Cerebellar cortex (tissue), 1 donor: ENCODE measurements around the gene SLC35G1.

ENCODE experiments used
- DNase-seq: peaks from one replicate; pipeline ENCODE4 v3.0.0-alpha.2; 2015; ENCODE audit warnings: low spot score

Gene SLC35G1

GRCh38 chr10:93879273-93879672 is 14.5 kb upstream of the SLC35G1 start:
- no peak for DNase-seq

GRCh38 chr10:93894516-93895378 is 969 bp downstream of the SLC35G1 start:
- peak; percentile 24 for DNase-seq

GRCh38 chr10:93897070-93897780 is 3.4 kb downstream of the SLC35G1 start:
- DNase-seq = no peak

GRCh38 chr10:93899109-93899508 is 5.3 kb downstream of the SLC35G1 start:
- no peak for DNase-seq

- DNase-seq = no peak
Observed at GRCh38 chr10:93903051-93903450, 9.3 kb downstream of the SLC35G1 start.

GRCh38 chr10:93904901-93905300 is 11.1 kb downstream of the SLC35G1 start:
- DNase-seq = no peak

GRCh38 chr10:93907059-93907458 is 13.3 kb downstream of the SLC35G1 start:
- DNase-seq = no peak

- no peak for DNase-seq
Observed at GRCh38 chr10:93911866-93912265, 18.1 kb downstream of the SLC35G1 start.

- no peak for DNase-seq
Observed at GRCh38 chr10:93912444-93912843, 18.7 kb downstream of the SLC35G1 start.

- no peak for DNase-seq
Observed at GRCh38 chr10:93913706-93914105, 19.9 kb downstream of the SLC35G1 start.

GRCh38 chr10:93915598-93915997 is 21.8 kb downstream of the SLC35G1 start:
- DNase-seq = peak; percentile 25

- DNase-seq = peak; percentile 56
Observed at GRCh38 chr10:93916257-93917063, 22.7 kb downstream of the SLC35G1 start.

GRCh38 chr10:93917064-93917391 is 23.2 kb downstream of the SLC35G1 start:
- no peak for DNase-seq

- no peak for DNase-seq
Observed at GRCh38 chr10:93917821-93918220, 24.0 kb downstream of the SLC35G1 start.

- no peak for DNase-seq
Observed at GRCh38 chr10:93921338-93921737, 27.6 kb downstream of the SLC35G1 start.

- no peak for DNase-seq
Observed at GRCh38 chr10:93926613-93927012, 32.8 kb downstream of the SLC35G1 start.

GRCh38 chr10:93938140-93938539 is 44.4 kb downstream of the SLC35G1 start:
- no peak for DNase-seq

- DNase-seq = no peak
Observed at GRCh38 chr10:93940881-93941280, 47.1 kb downstream of the SLC35G1 start.

GRCh38 chr10:93941606-93942005 is 47.8 kb downstream of the SLC35G1 start:
- DNase-seq = no peak

- DNase-seq = no peak
Observed at GRCh38 chr10:93945819-93946218, 52.0 kb downstream of the SLC35G1 start.

GRCh38 chr10:93947055-93947454 is 53.3 kb downstream of the SLC35G1 start:
- no peak for DNase-seq

- DNase-seq = no peak
Observed at GRCh38 chr10:93947524-93947923, 53.7 kb downstream of the SLC35G1 start.

GRCh38 chr10:93951905-93952304 is 58.1 kb downstream of the SLC35G1 start:
- DNase-seq = no peak
